GM12891 (cell line): ENCODE data around the gene COL6A2.

Experiments
- POLR2A ChIP-seq: IDR thresholded peaks from 2 replicates; pipeline ENCODE4 v1.6.1; 2011; ENCODE audit warnings: low read depth, low read length, control low read depth
- POLR2AphosphoS5 ChIP-seq: IDR thresholded peaks from 2 replicates; pipeline ENCODE4 v1.6.1; 2011; ENCODE audit warnings: low read depth, low read length, control low read depth
- POU2F2 ChIP-seq: IDR thresholded peaks from 2 replicates; pipeline ENCODE4 v1.6.1; 2011; ENCODE audit warnings: low read depth, mild to moderate bottlenecking, control low read depth, low read length, moderate library complexity

- TF ChIP-seq POLR2A = no peak
- TF ChIP-seq POLR2AphosphoS5 = no peak
- no peak for TF ChIP-seq POU2F2
Measured at GRCh38 chr21:46137908-46138307, 40.0 kb downstream of the COL6A2 start.
